Muscle layer of duodenum (tissue), 2 donors: ENCODE results near the gene LRRIQ3.

Experiments
- H3K27ac ChIP-seq: one replicate; pipeline ENCODE4 v1.7.0; 2013; ENCODE audit warnings: mild to moderate bottlenecking, low read length
- H3K27me3 ChIP-seq: one replicate; pipeline ENCODE4 v1.7.0; 2013; ENCODE audit warnings: low read depth, mild to moderate bottlenecking, control low read depth, low read length
- H3K36me3 ChIP-seq, 2 donors: one replicate each; pipeline ENCODE4 v1.7.0; 2013; ENCODE audit warnings: low read length in 2 of 2, control low read depth in 1 of 2, mild to moderate bottlenecking in 1 of 2; ENCODE audit not compliant: insufficient read depth in 2 of 2, control insufficient read depth in 1 of 2
- H3K4me1 ChIP-seq, 2 donors: one replicate each; pipeline ENCODE4 v1.7.0; 2013; ENCODE audit warnings: low read length in 2 of 2, mild to moderate bottlenecking in 2 of 2, control low read depth in 1 of 2, moderate library complexity in 1 of 2; ENCODE audit not compliant: insufficient read depth in 2 of 2, control insufficient read depth in 1 of 2
- H3K4me3 ChIP-seq, 2 donors: one replicate each; pipeline ENCODE4 v1.7.0; 2013; ENCODE audit warnings: low read length in 2 of 2, low read depth in 1 of 2, mild to moderate bottlenecking in 1 of 2
- H3K9me3 ChIP-seq, 2 donors: one replicate each; pipeline ENCODE4 v1.7.0; 2013; ENCODE audit warnings: low read length in 2 of 2, control low read depth in 1 of 2, mild to moderate bottlenecking in 1 of 2; ENCODE audit not compliant: control insufficient read depth in 1 of 2
- donor health status: healthy.

Gene LRRIQ3

DNA sequence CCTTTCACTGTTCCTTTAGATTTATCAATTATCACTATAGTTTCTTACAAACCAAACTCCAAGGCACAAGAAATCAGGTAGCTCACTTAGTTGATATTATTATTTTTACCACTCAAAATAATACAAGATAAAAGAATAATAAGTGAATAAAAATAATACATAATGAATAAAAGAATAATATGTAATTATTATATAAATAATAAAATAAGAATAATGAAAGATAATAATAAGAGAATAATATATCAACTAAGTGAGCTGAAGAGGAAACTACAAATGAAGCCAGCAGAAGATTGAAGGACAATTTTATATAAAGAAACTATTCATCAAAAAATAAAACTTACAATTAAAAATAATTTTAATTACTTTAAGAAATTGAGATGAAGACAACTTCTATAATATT is 90.6 kb downstream of the LRRIQ3 start:
- H3K27ac ChIP-seq: no peak overlapping the region
- H3K27me3 ChIP-seq: no peaks in the 10 kb centered on the region
- no peak overlapping the region for H3K4me3 ChIP-seq
- no peaks in the 10 kb centered on the region for H3K36me3 ChIP-seq
- H3K9me3 ChIP-seq: no peaks in the 10 kb centered on the region
- H3K4me1 ChIP-seq: no peaks in the 10 kb centered on the region

DNA sequence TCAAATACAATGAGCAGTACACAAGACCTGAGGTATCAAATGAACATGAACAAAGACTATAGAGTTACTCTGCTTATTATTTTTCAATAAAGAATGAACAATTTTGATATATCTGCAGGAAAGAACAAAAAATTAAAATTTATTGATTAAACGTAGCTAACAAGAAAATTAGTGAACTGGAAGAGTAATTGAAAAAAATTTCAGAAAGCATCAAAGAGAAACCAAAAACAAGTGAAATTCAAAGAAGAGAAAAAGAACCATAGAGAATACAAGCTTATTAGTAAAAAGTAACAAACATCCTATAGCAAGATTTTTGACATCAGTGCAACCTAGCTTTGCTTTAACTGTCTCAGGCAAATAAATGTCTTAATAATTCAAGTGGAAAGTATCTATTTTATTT is 106.6 kb downstream of the LRRIQ3 start:
- Histone ChIP-seq H3K27ac (no peak overlapping the region), H3K4me3 (no peak overlapping the region), H3K9me3 (peaks cover 3 to 9% of the 10 kb centered on the region in 2 donors), H3K27me3 (no peaks in the 10 kb centered on the region), H3K4me1 (no peaks in the 10 kb centered on the region), H3K36me3 (no peaks in the 10 kb centered on the region)

DNA sequence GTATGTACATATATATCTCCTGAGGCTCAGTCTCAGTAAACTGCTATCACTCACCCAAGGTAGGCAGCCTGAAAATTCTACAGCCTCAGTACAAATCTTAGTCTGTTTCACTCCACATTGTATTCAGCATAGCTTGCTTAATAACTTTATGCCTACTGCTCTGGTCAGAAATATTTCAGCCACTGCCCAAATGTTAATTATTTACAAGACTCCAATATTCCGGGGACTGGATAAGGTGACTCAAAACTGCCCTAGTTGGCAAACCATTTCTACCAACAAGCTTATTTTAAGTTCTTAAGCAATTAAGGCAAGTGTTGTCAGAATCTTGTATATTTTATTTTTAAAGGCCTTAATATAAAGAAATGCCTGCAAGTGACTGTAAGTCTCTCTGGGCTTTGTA is 114.8 kb downstream of the LRRIQ3 start:
- Histone ChIP-seq H3K36me3 (no peaks in the 10 kb centered on the region), H3K4me3 (no peak overlapping the region), H3K4me1 (no peaks in the 10 kb centered on the region), H3K9me3 (no peaks in the 10 kb centered on the region), H3K27me3 (no peaks in the 10 kb centered on the region), H3K27ac (no peak overlapping the region)

DNA sequence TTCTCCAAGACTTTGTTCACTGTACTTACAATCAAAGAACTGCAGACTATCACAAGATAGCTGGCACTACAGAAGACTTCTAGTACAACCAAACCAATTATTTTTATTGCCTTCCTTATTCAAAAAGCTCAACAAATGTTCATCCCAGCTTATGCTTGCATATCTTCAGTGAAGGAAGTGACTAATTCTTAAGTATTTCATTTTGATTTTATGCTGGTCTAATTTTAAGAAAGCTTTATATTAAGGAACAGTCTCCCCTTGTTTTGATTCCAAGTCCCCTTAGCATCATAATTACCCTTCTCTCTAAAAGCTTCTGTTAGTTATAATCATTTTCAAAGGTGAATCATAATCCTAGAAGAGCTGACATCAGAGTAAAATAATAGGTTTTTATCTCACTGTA is 132.9 kb downstream of the LRRIQ3 start:
- Histone ChIP-seq H3K27ac (no peak overlapping the region), H3K9me3 (peaks cover 0 to 6% of the 10 kb centered on the region in 2 donors), H3K4me1 (no peaks in the 10 kb centered on the region), H3K4me3 (no peak overlapping the region), H3K27me3 (no peaks in the 10 kb centered on the region), H3K36me3 (no peaks in the 10 kb centered on the region)

DNA sequence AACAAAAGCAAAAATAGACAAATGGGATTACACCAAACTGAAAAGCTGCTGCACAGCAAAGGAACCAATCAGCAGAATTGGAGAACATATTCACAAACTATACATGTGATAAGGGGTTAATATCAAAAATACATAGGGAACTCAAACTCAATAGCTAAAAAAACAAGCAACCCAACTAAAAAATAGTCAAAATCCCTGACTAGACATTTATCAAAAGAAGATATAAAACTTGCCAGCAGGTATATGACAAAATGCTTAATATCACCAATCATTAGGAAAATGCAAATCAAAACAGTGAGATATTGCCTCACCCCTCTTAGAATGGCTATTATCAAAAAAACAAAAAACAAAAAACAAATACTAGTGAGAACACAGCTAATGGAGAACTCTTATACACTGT is 140.3 kb downstream of the LRRIQ3 start:
- no peak overlapping the region for H3K27ac ChIP-seq
- no peaks in the 10 kb centered on the region for H3K36me3 ChIP-seq
- peaks cover 0 to 6% of the 10 kb centered on the region in 2 donors for H3K9me3 ChIP-seq
- H3K4me3 ChIP-seq: no peak overlapping the region
- H3K4me1 ChIP-seq: no peaks in the 10 kb centered on the region
- no peaks in the 10 kb centered on the region for H3K27me3 ChIP-seq

DNA sequence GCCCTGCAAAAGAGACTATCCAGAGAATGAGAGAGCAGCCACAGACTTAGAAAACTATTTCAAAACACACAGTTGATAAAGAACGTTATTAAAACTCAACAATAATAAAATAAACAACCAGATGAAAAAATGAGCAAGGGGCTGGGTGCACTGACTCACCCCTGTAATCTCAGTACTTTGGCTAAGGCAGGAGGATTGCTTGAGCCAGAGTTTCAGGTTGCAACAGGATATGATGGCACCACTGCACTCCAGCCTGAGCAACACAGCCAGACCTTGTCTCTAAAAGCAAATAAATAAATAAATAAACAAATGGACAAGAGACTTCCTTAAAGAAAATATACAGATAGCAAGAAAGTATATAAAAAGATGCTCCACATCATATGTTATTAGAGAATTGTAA is 144.6 kb downstream of the LRRIQ3 start:
- Histone ChIP-seq H3K36me3 (no peaks in the 10 kb centered on the region), H3K4me3 (no peak overlapping the region), H3K27ac (no peak overlapping the region), H3K9me3 (no peaks in the 10 kb centered on the region), H3K27me3 (no peaks in the 10 kb centered on the region), H3K4me1 (no peaks in the 10 kb centered on the region)

DNA sequence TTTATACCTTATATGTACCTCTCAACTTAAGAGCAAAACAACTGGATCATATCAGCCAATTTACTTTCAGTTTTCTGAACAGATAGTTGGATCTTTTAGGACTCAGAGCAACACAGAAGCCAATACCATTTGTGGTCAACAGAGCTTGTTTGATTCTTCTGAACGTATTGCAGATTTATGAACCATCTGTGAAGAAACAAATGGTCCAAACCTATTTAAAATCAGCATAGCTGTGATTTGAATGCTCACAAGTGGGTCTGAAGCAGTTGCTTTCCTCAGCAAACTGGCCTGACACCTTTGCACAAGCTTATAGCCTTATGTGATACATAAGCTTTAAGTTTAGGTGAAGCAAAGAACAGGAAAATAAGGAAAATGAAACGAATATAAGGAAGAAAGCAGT is 147.6 kb downstream of the LRRIQ3 start:
- no peaks in the 10 kb centered on the region for H3K36me3 ChIP-seq

DNA sequence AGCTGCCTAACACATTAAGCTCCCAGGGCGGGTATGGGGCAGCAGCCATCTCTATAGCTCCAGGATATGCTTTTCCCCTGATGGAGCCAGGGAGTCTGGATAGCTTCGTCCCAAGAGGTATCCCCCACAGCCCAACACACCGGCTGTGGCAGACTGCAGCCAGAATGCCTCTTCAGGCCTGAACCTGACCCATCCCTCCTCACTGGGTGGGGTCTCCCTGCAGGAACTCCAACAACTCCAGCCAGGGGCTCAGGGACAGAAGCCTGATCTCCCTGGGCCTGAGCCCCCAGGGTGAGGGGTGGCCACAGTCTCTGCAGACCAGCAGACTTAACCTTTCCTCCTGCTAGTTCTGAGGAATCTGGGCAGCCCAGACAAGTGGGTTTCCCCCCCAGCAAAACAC is 159.9 kb downstream of the LRRIQ3 start:
- Histone ChIP-seq H3K27ac (no peak overlapping the region), H3K36me3 (no peaks in the 10 kb centered on the region), H3K27me3 (no peaks in the 10 kb centered on the region), H3K4me3 (no peak overlapping the region), H3K9me3 (peaks cover 0 to 4% of the 10 kb centered on the region in 2 donors), H3K4me1 (no peaks in the 10 kb centered on the region)

More for the DNA sequence above, 147.6 kb downstream of the LRRIQ3 start:
- Histone ChIP-seq H3K27ac (no peak overlapping the region), H3K4me1 (no peaks in the 10 kb centered on the region), H3K27me3 (no peaks in the 10 kb centered on the region), H3K4me3 (no peak overlapping the region), H3K9me3 (no peaks in the 10 kb centered on the region)

DNA sequence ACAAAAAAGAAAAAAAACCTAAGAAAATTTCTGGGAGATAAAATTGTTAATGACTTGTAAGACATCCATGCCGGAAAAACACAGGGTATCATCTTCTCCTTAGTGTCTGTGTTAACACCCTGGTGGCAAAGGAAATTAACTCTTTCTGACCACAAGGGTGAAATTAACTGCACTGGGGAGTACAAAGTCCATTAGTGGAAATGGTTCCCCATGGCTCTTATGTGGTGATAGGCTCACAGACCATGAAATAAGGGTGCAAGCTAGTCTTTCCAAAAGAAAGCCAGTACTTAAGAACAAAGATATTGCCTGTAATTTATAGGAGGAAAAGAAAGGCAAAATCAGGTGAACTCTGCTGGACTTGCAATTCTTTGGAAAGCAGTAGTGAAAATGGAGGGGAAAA is 185.4 kb downstream of the LRRIQ3 start:
- no peaks in the 10 kb centered on the region for H3K4me1 ChIP-seq
- no peaks in the 10 kb centered on the region for H3K36me3 ChIP-seq
- no peak overlapping the region for H3K27ac ChIP-seq

DNA sequence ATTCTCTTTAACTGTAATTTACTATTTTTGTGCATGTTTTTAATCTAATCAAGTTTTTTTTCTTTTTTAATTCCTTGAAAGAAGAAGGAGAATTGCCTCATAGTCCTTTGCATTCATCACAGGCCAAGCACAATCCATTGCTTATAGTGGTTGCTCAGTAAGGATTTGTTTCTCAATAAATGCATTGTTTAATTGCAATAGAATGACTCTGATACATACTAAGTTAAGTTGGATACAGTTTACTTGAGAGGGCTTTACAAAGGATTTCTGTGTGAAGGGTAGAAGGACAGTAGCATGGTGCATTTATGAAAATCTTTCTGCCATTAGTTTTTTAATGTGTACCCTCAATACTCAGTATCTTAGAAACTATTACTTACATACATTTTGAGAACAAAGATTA is 186.2 kb downstream of the LRRIQ3 start:
- Histone ChIP-seq H3K4me1 (no peaks in the 10 kb centered on the region), H3K36me3 (no peaks in the 10 kb centered on the region), H3K9me3 (no peaks in the 10 kb centered on the region), H3K4me3 (no peak overlapping the region), H3K27ac (no peak overlapping the region), H3K27me3 (no peaks in the 10 kb centered on the region)

More for the DNA sequence above, 185.4 kb downstream of the LRRIQ3 start:
- H3K4me3 ChIP-seq: no peak overlapping the region
- no peaks in the 10 kb centered on the region for H3K27me3 ChIP-seq
- no peaks in the 10 kb centered on the region for H3K9me3 ChIP-seq

DNA sequence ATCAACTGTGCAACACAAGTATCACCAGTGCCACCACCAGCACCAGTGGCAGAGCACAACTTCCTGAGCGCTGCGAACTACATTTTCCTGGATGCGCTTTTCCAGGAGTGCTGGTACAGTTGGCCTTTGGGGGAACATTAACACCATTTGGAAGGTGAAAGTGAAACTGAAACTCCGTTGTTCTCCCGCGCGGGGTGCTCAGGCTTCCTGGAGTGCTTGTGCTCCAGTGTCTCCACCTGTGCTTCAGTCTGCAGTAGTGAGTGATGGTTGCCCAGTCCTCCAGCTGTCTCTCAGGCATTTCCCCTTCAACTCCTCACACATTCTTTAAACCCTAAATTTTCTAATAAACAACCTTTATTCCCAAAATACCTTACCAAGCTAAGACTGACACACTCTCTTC is 187.8 kb downstream of the LRRIQ3 start:
- H3K4me1 ChIP-seq: no peaks in the 10 kb centered on the region
- no peak overlapping the region for H3K4me3 ChIP-seq
- no peaks in the 10 kb centered on the region for H3K9me3 ChIP-seq
- H3K27ac ChIP-seq: no peak overlapping the region
- no peaks in the 10 kb centered on the region for H3K27me3 ChIP-seq
- no peaks in the 10 kb centered on the region for H3K36me3 ChIP-seq

DNA sequence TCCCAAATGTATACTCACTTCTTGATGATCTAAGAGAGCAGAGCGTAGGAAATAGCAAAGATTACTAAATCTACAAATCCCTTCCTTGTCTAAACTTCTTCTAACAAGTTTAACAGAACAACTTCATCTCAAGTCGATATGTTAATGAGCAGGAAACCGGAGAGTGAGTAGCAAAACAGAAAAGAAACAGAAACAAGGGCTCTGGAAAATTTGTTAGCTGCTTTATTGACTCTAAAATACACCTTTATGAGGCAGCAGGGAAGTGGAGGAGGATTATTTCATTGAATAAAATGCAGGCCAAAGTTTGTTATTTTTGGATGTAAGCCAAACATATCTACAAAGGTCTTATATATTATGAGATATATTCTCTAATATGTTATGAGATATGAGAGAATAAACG is 192.4 kb downstream of the LRRIQ3 start:
- H3K4me3 ChIP-seq: no peak overlapping the region
- no peaks in the 10 kb centered on the region for H3K4me1 ChIP-seq
- H3K27me3 ChIP-seq: no peaks in the 10 kb centered on the region
- H3K9me3 ChIP-seq: no peaks in the 10 kb centered on the region
- no peaks in the 10 kb centered on the region for H3K36me3 ChIP-seq
- no peak overlapping the region for H3K27ac ChIP-seq
